HG03095 (cell line): Measurements from ENCODE around the gene NCOR1.
"Not testable (repeated sequence)": the region's sequence is repeated elsewhere in the genome, so short reads cannot be mapped to it uniquely, and the experiment has no call there.

Experiments
- ATAC-seq: cut with Tn5 transposase; IDR thresholded peaks from one replicate; pipeline ENCODE4 v1.9.1; 2021; ENCODE audit warnings: moderate library complexity; ENCODE audit not compliant: unreplicated experiment

The NCOR1 gene

DNA sequence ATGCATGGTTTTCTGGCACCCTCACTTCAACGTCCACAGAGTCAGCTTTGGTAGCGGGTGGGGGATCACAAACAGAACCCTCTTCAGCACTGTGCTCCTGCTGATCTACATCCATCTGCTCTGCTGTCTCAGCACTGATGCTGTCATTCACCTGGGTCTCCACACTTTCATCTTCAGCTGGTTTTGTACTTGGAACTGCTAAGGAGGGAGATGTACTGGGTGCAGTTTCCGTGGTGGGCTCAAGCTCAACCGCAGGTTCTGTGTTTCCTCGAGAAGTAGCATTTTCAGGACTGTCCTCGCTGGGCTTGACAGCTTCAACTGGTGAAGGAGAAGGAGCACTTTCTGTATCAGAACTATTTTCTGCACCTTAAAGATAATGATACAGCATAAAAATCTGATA lies 113.9 kb downstream of the NCOR1 start:
- no peak for ATAC-seq

DNA sequence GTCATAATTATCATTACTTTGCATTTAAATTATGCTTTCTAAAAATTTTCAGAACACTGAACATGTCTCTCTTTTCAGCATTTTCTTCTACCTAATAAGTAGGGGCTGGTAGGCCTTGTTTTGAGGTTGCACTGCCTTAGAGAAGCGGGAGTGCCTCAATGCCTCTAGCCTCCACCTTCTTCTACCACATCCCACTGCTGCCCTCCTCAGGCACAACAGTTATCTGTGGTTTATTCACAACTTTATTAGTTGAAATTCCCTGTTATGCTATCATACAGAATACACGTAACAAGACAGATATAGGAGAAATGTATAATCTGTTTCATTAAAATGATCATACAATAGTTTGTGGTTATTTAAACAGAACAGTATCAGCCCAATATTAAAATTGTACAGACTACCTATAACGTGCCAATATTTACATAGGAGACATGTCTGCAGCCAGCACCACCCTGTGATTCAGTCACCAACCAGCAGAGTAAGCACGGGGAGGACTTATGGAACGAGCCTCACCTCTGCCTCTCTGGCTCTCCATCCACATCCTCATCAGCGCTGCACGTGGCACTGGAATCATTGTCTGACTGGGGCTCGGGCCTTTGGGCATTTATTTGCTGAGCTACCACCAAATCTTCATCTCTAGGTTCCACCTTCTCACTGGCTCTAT lies 114.5 kb downstream of the NCOR1 start:
- no peak for ATAC-seq

DNA sequence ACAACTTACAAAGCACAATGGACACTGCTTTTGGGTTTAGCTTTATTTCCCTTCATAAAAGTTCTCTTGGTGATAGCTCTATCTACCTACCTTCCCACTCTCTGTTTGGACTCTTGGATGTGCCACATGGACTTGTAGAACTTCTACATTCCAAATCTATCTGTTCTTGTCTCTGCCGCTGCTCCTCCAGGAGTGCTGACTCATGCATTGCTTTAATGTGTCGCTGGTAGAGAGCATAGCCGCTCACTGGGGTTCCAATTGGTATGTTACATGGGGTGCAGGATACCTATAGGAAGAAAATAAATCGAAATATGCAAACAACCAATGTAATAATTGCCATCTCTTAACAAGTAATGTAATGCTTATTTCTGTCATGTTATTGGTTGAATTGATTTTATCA lies 123.6 kb downstream of the NCOR1 start:
- ATAC-seq = no peak

DNA sequence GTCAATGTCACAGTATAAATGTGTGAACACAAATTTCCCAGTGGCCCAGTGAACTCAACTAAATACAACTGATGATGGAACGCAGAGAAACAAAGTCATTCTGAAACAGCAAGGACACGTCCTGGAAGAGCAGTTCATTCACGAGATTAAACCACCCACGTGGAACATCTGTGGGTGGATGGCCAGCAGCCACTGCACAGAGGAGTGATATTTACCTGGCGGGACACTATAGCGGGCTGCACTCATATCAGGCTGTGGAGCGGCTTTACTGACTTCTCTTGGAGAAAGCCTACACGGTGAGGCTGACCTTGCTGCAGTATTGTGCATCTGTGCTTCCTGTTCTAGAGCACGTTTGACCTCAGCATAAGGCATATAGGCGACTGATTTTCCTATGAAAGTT lies 128.4 kb downstream of the NCOR1 start:
- no peak for ATAC-seq

DNA sequence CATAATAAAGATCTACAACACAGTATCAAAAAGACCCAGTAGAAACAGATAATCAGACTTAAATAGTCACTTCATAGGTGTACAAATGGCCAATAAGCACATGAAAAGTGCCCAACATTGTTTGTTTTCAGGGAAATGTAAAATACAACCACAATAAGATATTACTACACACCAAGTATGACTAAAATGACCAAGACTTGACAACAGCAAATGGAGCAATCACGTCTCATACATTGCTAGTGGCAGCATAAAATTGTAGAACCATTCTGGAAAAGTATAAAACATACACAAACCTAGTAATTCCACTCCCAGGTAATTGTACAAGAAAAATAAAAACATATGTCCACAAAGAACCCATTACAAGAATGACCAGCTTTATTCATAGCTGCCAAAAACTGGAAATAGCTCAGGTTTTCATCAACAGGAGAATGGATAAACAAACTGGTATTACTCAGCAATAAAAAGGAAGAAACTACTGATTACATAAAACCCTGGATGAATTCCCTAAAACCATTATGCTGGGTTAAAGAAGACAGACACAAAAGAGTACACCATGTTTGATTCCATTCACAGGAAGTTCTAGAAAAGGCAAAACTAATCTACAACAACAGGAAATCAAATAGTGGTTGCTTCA lies 130.2 kb downstream of the NCOR1 start:
- ATAC-seq = no peak

DNA sequence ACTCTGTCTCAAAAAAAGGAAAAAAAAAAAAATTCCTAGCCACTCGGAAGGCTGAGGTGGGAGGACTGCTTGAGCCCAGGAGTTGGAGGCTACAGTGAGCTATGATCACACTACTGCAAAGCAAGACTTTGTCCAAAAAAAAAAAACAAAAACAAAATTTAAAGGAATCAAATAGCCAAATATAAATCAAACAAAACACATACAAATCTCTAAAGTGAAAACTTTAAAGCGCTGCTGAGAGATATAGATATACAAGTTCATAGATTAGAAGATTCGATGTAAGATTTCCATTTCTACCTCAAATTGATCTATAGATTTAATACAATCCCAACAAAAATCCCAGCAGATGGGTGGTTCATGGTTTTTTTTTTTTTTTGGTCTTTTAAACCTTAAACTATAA lies 132.1 kb downstream of the NCOR1 start:
- ATAC-seq = no peak

DNA sequence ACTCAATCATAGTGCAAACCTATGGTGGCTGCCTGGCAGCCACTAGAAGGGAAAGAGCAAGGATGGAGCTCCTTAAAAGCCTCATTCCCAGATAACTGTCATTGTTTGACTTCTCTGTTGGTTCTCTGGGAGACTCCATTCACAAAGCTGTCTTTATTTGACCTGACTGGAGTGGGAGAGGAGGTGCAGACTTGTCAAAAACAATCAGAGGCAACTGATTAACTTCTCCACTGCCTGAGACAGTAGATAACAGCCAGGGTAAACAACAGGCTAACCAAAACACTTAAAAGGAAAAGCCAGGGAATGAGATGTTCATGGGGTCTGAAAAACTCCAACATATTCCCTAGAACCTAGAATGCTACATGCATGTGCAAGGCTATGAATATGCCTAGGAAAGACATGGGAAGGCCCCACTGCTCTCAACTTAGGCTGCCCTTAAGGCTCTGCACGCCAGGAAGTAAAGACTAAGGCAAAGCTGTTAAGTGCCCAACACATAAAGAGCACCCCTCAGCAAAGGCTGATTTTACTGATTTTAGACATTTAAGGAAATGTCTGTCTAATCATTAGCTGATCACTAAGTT lies 133.7 kb downstream of the NCOR1 start:
- no peak for ATAC-seq

DNA sequence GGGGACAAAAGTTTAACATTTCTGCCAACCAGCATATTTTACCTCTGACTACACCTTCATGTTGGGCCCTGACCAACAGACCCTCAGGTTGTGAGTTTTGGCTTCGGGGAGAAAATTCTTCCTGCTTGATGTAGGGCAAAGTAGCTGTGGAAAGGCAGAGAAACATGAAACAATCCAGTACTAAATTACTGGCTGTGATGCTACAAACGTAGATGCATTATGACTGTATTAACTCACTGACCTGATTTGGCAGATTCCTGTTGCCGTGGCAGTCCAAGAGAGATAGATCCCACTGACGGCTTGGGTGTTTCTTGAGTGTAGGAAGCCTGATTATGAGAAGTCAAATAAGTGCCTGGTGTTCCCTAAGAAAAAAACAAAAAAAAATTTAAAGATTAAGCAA lies 135.0 kb downstream of the NCOR1 start:
- ATAC-seq = no peak

DNA sequence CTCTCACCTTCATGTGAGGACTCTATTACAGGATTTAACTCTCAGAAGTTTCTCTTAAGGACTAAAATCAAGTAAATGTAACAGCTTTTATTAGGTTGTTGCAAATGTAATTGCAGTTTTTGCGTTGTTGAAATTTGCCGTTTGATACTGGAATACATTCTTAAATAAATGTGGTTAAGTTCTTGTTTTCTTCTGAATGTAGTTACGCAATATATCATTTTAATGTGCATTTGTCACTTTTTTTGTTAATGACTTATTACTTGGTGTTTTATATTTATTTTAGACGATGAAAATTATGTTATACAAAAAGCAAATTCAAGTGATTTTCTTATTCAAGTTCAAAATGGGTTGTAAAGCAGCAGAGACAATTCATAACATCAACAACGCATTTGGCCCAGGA lies 139.4 kb downstream of the NCOR1 start:
- no peak for ATAC-seq

DNA sequence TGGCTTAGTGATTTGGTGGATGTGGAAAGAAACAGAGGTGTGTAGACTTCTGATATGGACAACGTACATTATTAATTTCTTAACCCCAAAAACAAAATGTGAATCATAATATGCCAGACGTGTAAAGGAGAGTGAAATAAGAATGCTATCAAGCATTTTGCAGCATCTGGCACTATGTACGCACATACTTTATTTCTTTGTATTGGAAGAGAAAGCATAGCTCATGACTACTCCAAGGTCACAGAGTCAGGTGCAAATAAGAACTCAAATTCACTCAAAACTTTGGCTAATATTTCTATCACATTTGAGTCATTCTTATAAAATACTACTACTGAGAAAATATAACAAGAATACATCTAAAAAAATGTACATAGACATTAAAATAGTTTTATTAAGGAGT lies 140.9 kb downstream of the NCOR1 start:
- no peak for ATAC-seq

DNA sequence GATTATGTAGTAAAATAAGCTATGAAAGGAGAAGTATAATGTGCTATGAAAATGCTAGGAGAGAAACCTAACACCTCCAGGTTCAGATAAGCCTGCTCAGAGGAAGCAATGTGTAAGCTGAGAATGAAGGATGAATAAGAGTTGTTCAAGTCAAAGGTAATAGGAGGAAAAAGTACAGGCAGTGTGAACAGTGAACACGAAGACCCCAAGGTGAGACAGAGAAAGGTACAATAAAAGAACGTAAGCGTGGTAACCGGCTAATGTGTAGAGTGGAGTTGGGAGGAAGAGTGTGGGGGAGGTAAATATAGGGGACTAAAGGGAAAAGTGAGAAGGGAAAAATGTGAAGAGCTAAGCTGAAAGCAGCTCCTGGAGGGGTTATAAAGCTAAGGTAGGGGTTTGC lies 141.5 kb downstream of the NCOR1 start:
- ATAC-seq = no peak

DNA sequence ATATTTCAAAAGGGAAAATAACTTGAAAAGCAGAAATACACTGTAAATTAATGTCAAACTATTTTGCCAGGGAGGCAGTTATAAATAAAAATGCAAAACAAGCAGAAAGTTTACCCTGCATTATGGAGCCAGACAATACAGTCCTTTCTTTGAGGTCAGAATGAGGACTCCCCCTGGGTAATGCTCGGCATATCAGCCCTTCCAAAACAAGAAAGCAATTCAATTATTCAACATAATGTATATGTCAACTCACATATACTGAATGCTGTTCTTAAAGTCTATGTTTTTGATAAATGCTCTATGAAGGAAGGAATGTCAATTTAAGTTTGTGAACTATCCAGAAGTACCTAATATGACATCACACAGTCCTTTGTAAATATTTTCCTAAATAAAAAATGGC lies 143.3 kb downstream of the NCOR1 start:
- ATAC-seq = no peak

DNA sequence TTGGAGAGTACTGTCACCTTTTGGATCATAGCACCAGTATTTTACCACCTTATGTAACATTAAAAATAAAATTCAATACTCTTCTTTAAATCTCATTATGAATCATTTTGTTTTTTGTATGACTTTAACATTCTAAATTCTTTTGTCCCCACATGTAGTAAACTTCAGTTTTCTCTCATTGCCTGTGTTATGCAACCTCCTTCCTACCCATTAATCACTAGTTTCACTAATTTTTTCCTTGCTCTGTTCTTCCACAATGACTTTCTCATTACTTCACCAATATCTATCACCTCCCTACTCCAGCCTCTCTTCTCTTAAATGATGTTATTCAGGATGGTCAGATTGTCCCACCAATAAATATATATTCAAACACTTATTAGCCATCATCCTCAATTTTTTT lies 147.0 kb downstream of the NCOR1 start:
- no peak for ATAC-seq

DNA sequence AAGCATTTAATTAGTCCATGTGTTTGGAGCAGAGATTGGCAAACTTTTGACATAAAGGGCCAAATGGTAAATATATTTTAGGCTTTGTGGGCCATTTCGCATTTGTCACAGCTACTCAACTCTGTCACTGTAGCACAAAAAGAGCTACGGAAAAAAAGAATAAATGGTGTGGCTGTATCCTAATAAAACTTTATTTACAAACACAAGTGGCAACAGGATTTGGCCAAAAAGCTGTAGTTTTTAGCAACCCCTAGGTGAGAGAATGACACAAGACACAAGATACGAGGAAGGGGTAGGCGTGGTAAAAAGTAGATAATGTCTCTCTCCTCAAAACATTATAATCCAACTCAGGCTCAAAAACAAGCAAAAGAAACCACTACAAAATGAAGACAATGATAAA lies 149.2 kb downstream of the NCOR1 start:
- ATAC-seq = no peak

DNA sequence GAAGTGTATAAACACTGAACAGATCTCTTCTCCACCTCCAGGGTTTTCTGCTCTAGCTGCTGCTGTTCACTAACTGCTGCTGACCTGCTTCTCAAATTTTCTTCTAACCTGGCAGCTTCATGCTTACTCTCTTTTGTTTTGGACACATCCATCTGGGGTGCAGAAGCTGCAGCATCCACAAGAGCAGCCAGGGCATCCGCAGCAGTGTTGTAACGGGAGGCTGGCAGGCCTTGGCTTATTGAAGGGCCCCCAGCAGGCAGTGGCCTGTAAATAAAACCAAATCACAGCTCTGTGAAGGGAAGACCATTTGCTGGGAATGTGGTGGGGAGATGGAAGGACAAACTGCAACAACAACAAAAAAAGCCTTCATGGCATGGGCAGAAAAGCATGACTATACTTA lies 153.7 kb downstream of the NCOR1 start:
- ATAC-seq = no peak

DNA sequence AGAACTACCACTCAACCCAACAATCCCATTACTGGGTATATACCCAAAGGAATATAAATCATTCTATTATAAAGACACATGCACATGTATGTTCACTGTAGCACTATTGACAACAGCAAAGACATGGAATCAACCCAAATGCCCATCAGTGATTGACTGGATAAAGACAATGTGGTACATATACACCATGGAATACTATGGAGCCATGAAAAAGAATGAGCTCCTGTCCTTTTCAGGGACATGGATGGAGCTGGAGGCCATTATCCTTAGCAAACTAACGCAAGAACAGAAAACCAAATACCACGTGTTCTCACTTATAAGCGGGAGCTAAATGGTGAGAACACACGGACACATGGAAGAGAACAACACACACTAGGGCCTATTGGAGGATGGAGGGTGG lies 160.2 kb downstream of the NCOR1 start:
- ATAC-seq = not testable (repeated sequence)

DNA sequence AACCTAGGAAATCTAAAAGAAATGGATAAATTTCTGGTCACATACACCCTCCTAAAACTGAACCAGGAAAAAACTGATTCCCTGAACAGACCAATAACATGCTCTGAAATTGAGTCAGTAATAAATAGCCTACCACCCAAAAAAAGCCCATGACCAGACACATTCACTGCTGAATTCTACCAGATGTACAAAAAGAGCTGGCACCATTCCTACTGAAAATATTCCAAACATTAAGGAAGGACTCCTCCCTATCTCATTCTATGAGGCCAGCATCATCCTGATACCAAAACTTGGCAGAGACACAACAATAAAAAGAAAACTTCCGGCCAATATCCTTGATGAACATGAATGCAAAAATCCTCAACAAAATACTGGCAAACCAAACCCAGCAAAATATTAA lies 162.8 kb downstream of the NCOR1 start:
- no peak for ATAC-seq

DNA sequence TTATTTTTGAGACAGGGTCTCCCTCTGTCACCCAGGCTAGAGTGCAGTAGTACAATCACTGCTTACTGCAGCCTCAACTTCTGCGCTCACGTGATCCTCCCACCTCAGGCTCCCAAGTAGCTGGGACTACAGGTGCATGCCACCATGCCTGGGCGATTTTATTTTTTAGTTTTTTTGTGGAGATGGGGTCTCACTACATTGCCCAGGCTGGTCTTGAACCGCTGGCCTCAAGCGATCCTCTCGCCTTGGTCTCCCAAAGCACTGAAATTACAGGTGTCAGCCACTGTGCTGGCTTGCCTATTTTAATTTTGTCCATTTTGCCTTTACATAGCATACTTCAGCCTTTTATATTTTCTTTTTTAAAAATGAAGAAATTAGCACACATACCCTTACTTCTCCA lies 164.5 kb downstream of the NCOR1 start:
- ATAC-seq = no peak

DNA sequence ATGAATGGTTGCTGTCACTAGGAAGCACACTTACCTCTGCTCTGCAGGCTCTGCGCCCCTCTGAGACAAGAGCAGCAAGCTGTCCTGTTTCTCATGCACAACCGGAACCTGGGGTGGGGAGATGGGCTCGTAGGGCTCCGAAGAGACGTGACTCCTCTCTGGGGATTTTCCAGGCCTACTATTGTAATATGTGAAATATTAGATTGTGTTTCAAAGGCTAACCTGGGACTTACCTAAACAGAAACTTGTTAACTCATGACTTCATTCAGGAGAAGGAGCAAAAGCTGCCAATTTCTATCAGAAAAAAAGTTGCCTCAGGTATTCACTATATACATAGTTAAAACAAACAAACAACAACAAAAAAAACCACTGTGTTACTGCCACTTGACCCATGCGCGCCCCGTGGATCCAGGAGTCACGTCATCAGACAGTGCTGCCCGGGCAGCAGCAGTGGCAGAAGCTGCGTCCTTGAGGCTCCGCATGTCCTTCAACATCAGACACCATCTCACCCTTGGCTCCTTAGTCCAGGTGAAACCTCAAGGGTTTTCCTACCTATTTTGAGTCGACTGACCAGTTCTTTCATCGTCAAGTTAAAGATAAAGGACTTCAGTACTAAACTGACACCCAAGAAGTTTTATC lies 166.4 kb downstream of the NCOR1 start:
- no peak for ATAC-seq

DNA sequence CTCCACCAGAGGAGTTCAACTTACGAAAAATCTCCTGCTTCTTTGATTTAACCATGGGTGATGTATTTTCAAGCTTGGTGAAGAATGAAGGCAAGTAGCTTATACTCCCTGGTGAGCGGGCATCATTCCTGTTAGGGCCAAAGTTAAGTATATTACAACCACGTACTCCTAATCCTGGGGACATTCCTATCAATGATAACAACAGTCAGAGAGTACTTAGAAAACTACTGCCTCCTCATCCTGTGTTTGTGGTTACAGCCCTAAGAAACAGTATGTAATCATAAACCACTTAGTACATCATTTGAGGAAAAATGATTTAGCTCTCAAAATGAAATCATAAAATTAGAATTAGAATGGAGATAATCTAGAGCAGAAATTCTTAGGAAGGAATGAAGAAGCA lies 168.4 kb downstream of the NCOR1 start:
- no peak for ATAC-seq

DNA sequence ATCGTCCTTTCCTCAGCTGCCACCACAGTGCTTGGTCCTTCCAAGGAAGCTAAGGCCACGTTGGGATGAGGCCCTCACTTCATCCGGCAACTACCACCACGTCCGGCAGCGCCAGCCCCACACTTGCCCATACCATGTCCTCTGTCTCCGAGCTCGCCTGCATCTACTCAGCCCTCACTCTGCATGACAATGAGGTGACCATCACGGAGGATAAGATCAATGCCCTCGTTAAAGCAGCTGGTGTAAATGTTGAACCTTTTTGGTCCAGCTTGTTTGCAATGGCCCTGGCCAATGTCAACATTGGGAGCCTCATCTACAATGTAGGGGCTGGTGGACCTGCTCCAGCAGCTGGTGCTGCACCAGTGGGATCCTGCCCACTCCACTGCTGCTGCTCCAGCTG lies 170.8 kb downstream of the NCOR1 start:
- no peak for ATAC-seq

DNA sequence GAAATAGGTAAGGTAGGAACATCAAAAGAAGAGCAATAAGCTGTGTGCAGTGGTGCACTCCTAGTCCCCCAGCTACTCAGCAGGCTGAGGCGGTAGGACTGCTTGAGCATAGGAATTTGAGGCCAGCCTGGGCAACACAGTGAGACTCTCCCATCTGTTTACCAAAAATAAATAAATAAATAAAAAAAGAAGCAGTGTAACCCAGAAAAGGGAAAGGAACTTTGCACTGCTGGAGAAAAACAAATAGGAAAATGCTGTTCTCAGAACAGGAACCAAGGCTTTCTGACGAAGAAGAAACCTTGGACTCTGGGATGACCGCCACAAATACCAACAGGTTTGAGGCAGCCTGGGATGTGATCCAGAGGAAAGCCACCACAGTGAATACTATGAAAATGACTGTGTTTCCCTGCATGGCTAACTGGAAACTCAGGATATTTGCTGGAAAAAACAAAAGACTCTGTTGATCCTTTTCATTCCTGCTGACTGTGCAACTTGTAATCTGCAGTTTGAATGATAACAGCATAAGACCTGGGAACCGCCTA lies 174.6 kb downstream of the NCOR1 start:
- no peak for ATAC-seq
